ENCODE data around the gene CTSO.

DNA sequence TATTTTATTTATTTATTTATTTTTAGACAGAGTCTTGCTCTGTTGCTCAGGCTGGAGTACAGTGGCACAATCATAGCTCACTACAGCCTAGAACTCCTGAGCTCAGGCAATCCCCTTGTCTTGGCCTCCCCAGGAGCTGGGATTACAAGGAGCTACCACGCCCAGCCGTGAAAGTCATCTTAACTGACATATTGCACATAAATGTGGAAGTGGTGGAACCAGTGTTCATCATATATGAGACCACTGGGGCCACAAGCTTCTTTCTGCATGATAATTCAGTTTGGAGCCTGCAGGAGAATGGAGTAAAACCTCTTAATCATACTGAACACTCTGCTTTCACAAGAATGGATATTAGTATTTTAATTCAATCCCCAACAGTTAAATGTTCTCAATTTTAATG, 12.5 kb upstream of the CTSO start:
- TF ChIP-seq, protein P1, sequence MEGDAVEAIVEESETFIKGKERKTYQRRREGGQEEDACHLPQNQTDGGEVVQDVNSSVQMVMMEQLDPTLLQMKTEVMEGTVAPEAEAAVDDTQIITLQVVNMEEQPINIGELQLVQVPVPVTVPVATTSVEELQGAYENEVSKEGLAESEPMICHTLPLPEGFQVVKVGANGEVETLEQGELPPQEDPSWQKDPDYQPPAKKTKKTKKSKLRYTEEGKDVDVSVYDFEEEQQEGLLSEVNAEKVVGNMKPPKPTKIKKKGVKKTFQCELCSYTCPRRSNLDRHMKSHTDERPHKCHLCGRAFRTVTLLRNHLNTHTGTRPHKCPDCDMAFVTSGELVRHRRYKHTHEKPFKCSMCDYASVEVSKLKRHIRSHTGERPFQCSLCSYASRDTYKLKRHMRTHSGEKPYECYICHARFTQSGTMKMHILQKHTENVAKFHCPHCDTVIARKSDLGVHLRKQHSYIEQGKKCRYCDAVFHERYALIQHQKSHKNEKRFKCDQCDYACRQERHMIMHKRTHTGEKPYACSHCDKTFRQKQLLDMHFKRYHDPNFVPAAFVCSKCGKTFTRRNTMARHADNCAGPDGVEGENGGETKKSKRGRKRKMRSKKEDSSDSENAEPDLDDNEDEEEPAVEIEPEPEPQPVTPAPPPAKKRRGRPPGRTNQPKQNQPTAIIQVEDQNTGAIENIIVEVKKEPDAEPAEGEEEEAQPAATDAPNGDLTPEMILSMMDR (conservative IDR thresholded peaks at IDR 0.05; ENCODE audit: low read depth in 2 of 2), result no peak
- TF ChIP-seq POLR2AphosphoS5 (IDR thresholded peaks at IDR 0.05; ENCODE audit: low read depth) (no peak), ZNF114 (CRISPR knock-in tag; IDR thresholded peaks at IDR 0.05) (no peak), EZH2 (IDR thresholded peaks at IDR 0.05; ENCODE audit: low read depth, unreplicated experiment) (no peak), JUNB (IDR thresholded peaks at IDR 0.05; ENCODE audit: unreplicated experiment) (no peak), STAT1 (IDR thresholded peaks at IDR 0.05; ENCODE audit: unreplicated experiment) (no peak), EZH2phosphoT487 (IDR thresholded peaks at IDR 0.05; ENCODE audit: unreplicated experiment) (no peak), CREB1 (CRISPR knock-in tag; IDR thresholded peaks at IDR 0.05; ENCODE audit: low read depth) (no peak)
- TF ChIP-seq, protein P2, sequence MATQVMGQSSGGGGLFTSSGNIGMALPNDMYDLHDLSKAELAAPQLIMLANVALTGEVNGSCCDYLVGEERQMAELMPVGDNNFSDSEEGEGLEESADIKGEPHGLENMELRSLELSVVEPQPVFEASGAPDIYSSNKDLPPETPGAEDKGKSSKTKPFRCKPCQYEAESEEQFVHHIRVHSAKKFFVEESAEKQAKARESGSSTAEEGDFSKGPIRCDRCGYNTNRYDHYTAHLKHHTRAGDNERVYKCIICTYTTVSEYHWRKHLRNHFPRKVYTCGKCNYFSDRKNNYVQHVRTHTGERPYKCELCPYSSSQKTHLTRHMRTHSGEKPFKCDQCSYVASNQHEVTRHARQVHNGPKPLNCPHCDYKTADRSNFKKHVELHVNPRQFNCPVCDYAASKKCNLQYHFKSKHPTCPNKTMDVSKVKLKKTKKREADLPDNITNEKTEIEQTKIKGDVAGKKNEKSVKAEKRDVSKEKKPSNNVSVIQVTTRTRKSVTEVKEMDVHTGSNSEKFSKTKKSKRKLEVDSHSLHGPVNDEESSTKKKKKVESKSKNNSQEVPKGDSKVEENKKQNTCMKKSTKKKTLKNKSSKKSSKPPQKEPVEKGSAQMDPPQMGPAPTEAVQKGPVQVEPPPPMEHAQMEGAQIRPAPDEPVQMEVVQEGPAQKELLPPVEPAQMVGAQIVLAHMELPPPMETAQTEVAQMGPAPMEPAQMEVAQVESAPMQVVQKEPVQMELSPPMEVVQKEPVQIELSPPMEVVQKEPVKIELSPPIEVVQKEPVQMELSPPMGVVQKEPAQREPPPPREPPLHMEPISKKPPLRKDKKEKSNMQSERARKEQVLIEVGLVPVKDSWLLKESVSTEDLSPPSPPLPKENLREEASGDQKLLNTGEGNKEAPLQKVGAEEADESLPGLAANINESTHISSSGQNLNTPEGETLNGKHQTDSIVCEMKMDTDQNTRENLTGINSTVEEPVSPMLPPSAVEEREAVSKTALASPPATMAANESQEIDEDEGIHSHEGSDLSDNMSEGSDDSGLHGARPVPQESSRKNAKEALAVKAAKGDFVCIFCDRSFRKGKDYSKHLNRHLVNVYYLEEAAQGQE (IDR thresholded peaks at IDR 0.05; ENCODE audit: unreplicated experiment), result no peak
- TF ChIP-seq, protein P3, sequence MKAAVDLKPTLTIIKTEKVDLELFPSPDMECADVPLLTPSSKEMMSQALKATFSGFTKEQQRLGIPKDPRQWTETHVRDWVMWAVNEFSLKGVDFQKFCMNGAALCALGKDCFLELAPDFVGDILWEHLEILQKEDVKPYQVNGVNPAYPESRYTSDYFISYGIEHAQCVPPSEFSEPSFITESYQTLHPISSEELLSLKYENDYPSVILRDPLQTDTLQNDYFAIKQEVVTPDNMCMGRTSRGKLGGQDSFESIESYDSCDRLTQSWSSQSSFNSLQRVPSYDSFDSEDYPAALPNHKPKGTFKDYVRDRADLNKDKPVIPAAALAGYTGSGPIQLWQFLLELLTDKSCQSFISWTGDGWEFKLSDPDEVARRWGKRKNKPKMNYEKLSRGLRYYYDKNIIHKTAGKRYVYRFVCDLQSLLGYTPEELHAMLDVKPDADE (IDR thresholded peaks at IDR 0.05), result no peak

Data from GM23338 (cell line).